HG02870 (cell line): Measurements from ENCODE around the gene FEM1B.
A peak's percentile ranks its signal among the peaks of the same experiment; 100 is the strongest.

Source experiments
- ATAC-seq: cut with Tn5 transposase; IDR thresholded peaks from one replicate; pipeline ENCODE4 v1.9.1; 2021; ENCODE audit warnings: mild to moderate bottlenecking, moderate library complexity; ENCODE audit not compliant: unreplicated experiment

Gene FEM1B

GRCh38 chr15:68284616-68285258 lies 7.2 kb downstream of the FEM1B start:
- no peak for ATAC-seq

GRCh38 chr15:68285259-68285980 lies 7.9 kb downstream of the FEM1B start:
- ATAC-seq: no peak

- no peak for ATAC-seq
Observed at GRCh38 chr15:68286256-68286655, 8.7 kb downstream of the FEM1B start.

- ATAC-seq: no peak
Observed at GRCh38 chr15:68289057-68289456, 11.5 kb downstream of the FEM1B start.

GRCh38 chr15:68289621-68290352 lies 12.2 kb downstream of the FEM1B start:
- ATAC-seq: no peak

GRCh38 chr15:68290715-68291114 lies 13.2 kb downstream of the FEM1B start:
- no peak for ATAC-seq

- no peak for ATAC-seq
Observed at GRCh38 chr15:68292157-68292781, 14.7 kb downstream of the FEM1B start.

GRCh38 chr15:68292967-68293366 lies 15.4 kb downstream of the FEM1B start:
- ATAC-seq: no peak

GRCh38 chr15:68295014-68295805 lies 17.7 kb downstream of the FEM1B start:
- ATAC-seq: no peak

- ATAC-seq: no peak
Observed at GRCh38 chr15:68298336-68298735, 20.8 kb downstream of the FEM1B start.

GRCh38 chr15:68298882-68299381 lies 21.4 kb downstream of the FEM1B start:
- ATAC-seq: peak; percentile 86

GRCh38 chr15:68299436-68299835 lies 21.9 kb downstream of the FEM1B start:
- ATAC-seq: peak; percentile 4

- no peak for ATAC-seq
Observed at GRCh38 chr15:68300115-68300940, 22.8 kb downstream of the FEM1B start.

GRCh38 chr15:68301301-68301700 lies 23.8 kb downstream of the FEM1B start:
- no peak for ATAC-seq

GRCh38 chr15:68302729-68303128 lies 25.2 kb downstream of the FEM1B start:
- ATAC-seq: no peak

GRCh38 chr15:68303134-68303533 lies 25.6 kb downstream of the FEM1B start:
- ATAC-seq: no peak

- ATAC-seq: no peak
Observed at GRCh38 chr15:68303560-68304436, 26.3 kb downstream of the FEM1B start.

- no peak for ATAC-seq
Observed at GRCh38 chr15:68304589-68305337, 27.2 kb downstream of the FEM1B start.
